K562 (cell line): ENCODE results near the gene IL1RN.

Source experiments
- CTCF ChIP-seq, 3 experiments: IDR thresholded peaks in 2 of 3; conservative IDR thresholded peaks in 1 of 3; 2 replicates each; pipeline ENCODE4 v1.5.1; 2011 to 2012; ENCODE audit warnings: low read length in 3 of 3, mild to moderate bottlenecking in 3 of 3, control low read depth in 2 of 3, improper control_type of control experiment in 1 of 3, inconsistent platforms in 1 of 3, low read depth in 1 of 3, mixed read lengths in 1 of 3, moderate library complexity in 1 of 3; ENCODE audit not compliant: insufficient read depth in 2 of 3
- MXI1 ChIP-seq: IDR thresholded peaks from 2 replicates; pipeline ENCODE4 v1.6.1; 2011; ENCODE audit warnings: low read depth, mild to moderate bottlenecking, improper control_type of control experiment, low read length
- NRF1 ChIP-seq, 2 experiments: fragments of 450-650 bp; IDR thresholded peaks in 1 of 2; conservative IDR thresholded peaks in 1 of 2; 2 replicates each; pipeline ENCODE4 v1.6.1; 2014; ENCODE audit warnings: mild to moderate bottlenecking in 2 of 2
- ZNF431 ChIP-seq: sonication (generic); formaldehyde crosslinking; IDR thresholded peaks from 2 replicates; pipeline ENCODE4 v1.8.0; 2022; ENCODE audit warnings: mild to moderate bottlenecking, missing genetic modification reagents

- no peak for TF ChIP-seq ZNF431 (CRISPR knock-in tag)
- peak in 1 of 3 experiments; percentile 10; a peak in 1 of 6 replicates for TF ChIP-seq CTCF (IDR thresholded peaks at IDR 0.05 in 2 of 3, conservative IDR thresholded peaks at IDR 0.05 in 1 of 3; ENCODE audit: insufficient read depth in 2 of 3, low read depth in 1 of 3, low read length in 3 of 3)
- TF ChIP-seq MXI1: no peak
- no peak for TF ChIP-seq NRF1 (conservative IDR thresholded peaks at IDR 0.05 in 1 of 2, IDR thresholded peaks at IDR 0.05 in 1 of 2)
Measured at GRCh38 chr2:113180131-113180946, 52.9 kb downstream of the IL1RN start.
